GM12874 (cell line): Measurements from ENCODE around the gene RBM48.

Source experiments
- TF ChIP-seq, protein P1 (sequence below): IDR thresholded peaks from 2 replicates; pipeline ENCODE4 v1.5.1; 2011; ENCODE audit warnings: low read depth, mild to moderate bottlenecking, control low read depth, low read length, moderate library complexity; ENCODE audit not compliant: insufficient read depth

The RBM48 gene

DNA sequence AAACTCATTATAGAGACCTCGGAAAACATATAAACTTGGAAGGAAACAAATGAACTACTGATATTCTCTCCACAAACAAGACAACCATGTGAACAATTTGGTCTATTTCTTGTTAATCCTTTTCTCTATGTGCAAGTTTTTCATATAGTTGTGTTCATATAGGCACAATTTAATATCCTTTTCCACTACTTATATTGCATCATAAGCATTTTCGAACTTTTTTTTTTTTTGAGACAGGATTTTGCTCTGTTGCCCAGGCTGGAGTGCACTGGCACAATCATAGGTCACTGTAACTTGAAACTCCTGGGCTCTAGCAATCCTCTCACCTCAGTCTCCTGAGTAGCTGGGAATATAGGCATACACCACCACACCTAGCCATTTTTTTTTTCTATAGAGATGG, 5.5 kb upstream of the RBM48 start:
- TF ChIP-seq, protein P1, sequence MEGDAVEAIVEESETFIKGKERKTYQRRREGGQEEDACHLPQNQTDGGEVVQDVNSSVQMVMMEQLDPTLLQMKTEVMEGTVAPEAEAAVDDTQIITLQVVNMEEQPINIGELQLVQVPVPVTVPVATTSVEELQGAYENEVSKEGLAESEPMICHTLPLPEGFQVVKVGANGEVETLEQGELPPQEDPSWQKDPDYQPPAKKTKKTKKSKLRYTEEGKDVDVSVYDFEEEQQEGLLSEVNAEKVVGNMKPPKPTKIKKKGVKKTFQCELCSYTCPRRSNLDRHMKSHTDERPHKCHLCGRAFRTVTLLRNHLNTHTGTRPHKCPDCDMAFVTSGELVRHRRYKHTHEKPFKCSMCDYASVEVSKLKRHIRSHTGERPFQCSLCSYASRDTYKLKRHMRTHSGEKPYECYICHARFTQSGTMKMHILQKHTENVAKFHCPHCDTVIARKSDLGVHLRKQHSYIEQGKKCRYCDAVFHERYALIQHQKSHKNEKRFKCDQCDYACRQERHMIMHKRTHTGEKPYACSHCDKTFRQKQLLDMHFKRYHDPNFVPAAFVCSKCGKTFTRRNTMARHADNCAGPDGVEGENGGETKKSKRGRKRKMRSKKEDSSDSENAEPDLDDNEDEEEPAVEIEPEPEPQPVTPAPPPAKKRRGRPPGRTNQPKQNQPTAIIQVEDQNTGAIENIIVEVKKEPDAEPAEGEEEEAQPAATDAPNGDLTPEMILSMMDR: no peak

DNA sequence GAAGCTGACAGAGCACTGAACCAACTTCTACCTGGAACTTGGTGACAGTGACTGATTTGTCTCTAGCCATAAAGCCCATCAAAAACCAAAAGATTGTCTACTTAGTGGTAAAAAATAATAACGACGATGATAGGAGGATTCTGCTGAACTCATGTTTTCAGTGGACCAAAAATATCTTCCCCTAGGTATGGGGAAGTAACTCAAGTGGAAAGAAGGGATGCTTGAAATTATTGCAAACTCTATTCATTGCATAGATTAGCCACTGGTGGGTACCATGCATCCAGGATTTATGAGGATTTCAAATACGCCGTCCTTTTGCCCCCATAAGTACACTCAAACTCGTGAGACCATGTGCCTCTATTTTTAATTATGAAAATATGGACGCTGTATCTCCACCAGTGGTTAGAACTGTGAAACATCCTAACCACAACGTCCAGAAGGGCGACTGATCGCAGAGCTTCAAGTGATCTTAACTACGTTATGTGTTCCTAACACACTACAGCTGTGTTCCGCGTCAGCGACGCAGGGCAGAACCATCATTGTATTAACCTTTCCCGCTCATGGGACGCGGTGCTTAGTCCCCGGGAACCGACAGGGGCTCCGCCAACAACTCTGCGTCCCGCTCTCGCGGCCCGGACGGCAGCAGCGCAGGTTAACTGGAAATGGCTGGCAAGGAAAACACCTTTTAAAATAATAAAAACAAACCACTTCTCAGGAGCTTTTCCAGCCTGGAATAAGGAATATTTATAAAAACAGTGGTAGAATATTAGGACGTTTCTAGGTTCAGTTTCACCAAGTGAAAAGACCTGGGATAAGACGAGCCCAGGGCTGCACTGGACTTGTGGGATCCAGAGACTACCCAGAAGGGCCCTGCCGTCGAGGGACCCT, 1.1 kb upstream of the RBM48 start:
- TF ChIP-seq, protein P1: 0 out of 2 replicates have a peak, but pooled peaks have one; percentile 3

DNA sequence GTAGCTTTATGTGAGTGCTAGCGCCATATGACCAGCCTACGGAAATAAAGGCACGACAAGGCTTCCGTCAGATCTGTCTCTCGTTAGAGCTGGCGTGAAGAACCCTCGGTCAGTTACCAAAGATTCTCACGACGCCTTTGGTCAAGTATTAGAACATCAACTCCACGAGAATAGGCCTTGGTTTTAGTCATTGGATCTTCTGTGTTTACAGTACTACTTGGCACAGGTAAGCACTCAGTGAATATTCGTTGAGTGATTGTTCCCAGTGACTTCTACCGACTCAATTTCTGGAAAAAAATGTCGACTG, 316 bp downstream of the RBM48 start:
- TF ChIP-seq, protein P1: no peak

DNA sequence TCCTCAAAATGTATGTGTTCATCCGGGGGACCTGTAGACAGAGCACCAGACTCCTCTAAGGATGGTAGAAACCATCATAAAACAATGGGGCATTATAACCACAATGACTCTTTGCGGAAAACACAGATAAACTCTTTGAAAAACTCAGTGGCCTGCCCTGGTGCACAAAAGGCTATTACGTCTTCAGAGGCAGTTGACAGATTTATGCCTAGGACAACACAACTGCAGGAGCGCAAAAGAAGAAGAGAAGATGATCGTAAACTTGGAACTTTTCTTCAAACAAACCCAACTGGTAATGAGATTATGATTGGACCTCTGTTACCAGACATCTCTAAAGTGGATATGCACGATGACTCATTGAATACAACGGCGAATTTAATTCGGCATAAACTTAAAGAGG, 6.0 kb downstream of the RBM48 start:
- TF ChIP-seq, protein P1: no peak

DNA sequence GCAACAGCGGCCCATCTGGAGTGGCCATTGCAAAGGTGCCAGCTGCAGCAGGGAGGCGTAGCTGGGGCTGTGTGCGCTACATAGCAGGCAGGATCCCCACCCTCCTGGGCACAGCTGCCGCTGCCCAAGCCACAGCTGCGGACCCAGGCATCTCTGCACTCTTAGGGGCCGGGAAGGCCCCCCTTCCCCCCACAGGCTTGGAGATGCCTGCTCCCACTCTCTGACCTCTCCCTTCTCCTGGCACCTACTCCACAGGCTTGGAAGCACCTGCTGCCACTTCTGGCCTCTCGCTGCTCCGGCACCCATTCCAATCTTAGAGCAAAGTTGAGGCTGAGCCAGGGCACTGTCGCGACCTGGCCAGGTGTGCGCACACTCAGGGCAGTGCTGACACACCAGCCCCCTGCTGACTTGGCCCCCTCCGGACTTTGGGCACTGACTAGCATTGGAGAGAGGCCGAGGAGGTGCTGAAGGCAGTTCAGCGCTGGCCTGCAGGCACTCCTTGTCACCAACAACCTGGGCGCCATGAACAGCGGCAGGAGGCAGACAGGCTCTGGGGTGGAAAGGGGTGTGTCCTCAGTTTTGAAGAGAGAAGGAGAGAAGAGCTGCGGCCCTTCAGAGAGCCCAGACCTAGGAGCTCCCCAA, 18.4 kb downstream of the RBM48 start:
- TF ChIP-seq, protein P1: no peak

DNA sequence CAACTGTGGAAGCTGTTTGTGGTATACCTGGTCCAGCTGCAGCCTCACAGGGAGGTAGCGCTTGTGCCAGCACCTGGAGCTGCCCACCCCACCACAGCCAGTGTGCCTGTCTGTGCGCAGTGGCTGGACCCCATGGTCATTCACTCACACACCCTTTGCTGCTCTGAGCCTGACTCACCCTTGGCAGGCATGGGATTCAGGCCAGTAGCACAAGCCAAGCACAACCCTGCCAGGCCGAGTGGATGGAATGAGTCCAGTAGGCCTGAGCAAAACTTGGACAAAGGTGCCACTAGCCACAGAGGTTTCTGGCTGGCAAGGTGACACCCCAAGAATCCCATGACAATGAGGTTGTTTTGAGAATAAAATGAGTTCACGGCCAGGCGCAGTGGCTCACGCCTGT, 19.0 kb downstream of the RBM48 start:
- TF ChIP-seq, protein P1: no peak

DNA sequence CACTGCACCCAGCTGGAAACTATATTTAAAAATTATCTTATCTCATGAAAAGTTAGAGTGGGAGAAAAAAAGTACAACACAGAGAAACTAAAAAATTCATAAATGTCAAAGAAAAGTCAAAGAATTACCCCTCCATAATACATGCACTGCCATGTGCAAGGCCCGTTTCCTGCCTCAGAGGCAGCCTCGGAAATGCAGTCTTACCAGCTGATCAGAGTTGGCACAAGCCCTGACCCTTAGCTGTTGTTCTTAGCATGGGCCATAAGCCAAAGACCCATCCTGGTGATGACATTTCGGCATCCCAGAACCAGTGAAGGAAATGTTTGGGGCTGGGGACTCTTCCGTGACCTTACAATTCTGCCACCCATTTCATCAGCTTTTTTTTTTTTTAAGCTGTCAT, 21.6 kb downstream of the RBM48 start:
- TF ChIP-seq, protein P1: no peak
